Left lung (tissue), 10 donors: ENCODE measurements around the gene SAT2. TPM values are rescaled to one million over a fixed set of nuclear protein-coding genes. Genes with fewer than 3 reads are reported as not detected.
"Not testable (repeated sequence)": the region's sequence is repeated elsewhere in the genome, so short reads cannot be mapped to it uniquely, and the experiment has no call there.

Source experiments
- ATAC-seq: fragments of 200-7000 bp; cut with Tn5 transposase; one replicate; pipeline ENCODE4 v1.9.1; 2020; ENCODE audit warnings: moderate library complexity
- DNase-seq, 4 donors: peaks; one replicate each; pipeline ENCODE4 v3.0.0-alpha.2; 2013 to 2020
- H3K27ac ChIP-seq, 2 donors: fragments of 200-600 bp; sonication (generic) in 1 of 2; one replicate each; pipeline versions ENCODE4 v1.5.0 to v1.8.0; 2020 to 2021
- H3K27me3 ChIP-seq, 2 donors: fragments of 200-600 bp; sonication (generic) in 1 of 2; one replicate each; pipeline versions ENCODE4 v1.5.0 to v1.8.0; 2020 to 2021
- H3K36me3 ChIP-seq, 2 donors: fragments of 200-600 bp; sonication (generic) in 1 of 2; one replicate each; pipeline versions ENCODE4 v1.5.0 to v1.8.0; 2020 to 2021
- H3K4me1 ChIP-seq, 2 donors: fragments of 200-600 bp; one replicate each; pipeline ENCODE4 v1.8.0; 2021
- H3K4me3 ChIP-seq, 2 donors: fragments of 200-600 bp; sonication (generic) in 1 of 2; one replicate each; pipeline versions ENCODE4 v1.5.0 to v1.8.0; 2020 to 2021; ENCODE audit warnings: mild to moderate bottlenecking in 1 of 2
- H3K9me3 ChIP-seq, 2 donors: fragments of 200-600 bp; sonication (generic) in 1 of 2; one replicate each; pipeline versions ENCODE4 v1.5.0 to v1.8.0; 2020 to 2021
- CTCF ChIP-seq, 2 donors: fragments of 200-600 bp; sonication (generic) in 1 of 2; IDR thresholded peaks; one replicate each; pipeline versions ENCODE4 v1.5.0 to v1.8.0; 2021; ENCODE audit warnings: antibody characterized with exemption in 2 of 2
- intact Hi-C, 2 donors: fragments of 100-400 bp; cut with DNase I; formaldehyde crosslinking; loops; one replicate each; pipeline versions ENCODE4 v1.11.2 to v1.14.2; 2022
- polyA plus RNA-seq, 6 donors: library from polyadenylated mRNA; unstranded; fragments of 120-200 nt; gene quantifications; one replicate each; pipeline ENCODE4 v1.2.1, GENCODE V29; 2013; ENCODE audit not compliant: insufficient read length in 6 of 6
- total RNA-seq, 2 donors: library from RNA; stranded (reverse); fragmentation: NEBNext Ultra II Directional; extraction: Animal tissue kit (Norgen Biotek cat#: 25700); gene quantifications; one replicate each; pipeline ENCODE4 v1.2.1, GENCODE V29; 2021
- donor health status: DM: no; HTN: yes; CAD: no.
- donor health status: DM: no; HTN: no; CAD: no.

The SAT2 gene
- total and polyA plus RNA-seq, 8 donors = 59.8 to 95.9 (median 83.8) TPM

DNA sequence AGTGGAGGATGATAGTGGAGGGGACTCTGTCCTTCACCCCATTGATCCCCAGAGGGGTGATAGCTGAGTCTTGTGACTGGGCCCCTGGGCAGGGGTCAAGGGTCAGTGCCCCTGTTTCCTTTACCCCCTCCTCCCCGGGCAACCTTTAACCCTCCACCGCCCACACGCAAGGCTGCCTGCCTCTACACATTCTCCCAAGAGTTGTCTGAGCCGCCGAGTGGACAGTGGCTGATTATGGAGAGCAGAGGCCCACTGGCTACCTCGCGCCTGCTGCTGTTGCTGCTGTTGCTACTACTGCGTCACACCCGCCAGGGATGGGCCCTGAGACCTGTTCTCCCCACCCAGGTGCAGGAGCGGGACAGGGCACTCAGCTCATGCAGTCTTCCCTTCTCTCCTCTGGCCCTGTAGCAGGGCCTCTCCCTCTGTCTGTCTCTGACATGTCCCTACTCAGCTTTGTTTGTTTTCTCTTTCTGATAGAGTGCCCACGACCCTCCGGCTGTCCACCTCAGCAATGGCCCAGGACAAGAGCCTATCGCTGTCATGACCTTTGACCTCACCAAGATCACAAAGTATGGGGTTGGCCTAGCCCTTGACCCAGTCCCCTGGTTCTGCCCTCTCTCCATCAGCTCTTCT is 2.4 kb upstream of the SAT2 start, which contains the start of gene SHBG:
SHBG (plus strand) TSS at position 197 of the 633 bp plus-strand sequence; CDS start at position 235, 38 bp downstream.
- TF ChIP-seq CTCF (IDR thresholded peaks at IDR 0.05) = no peak
- DNase-seq (no peak), ATAC-seq (no peak)
- H3K9me3 ChIP-seq = no peaks in the 10 kb centered on the region
- H3K4me1 ChIP-seq = peaks cover 10 to 20% of the 10 kb centered on the region in 2 donors
- no peak within 1 kb of the TSS for H3K4me3 ChIP-seq
- no peaks in the 10 kb centered on the region for H3K27me3 ChIP-seq
- intact Hi-C loops = loop anchor here in 1 of 2 donors (10.0 kb wide), 1 partner anchor 55 kb away; the partner anchor contains the start of genes TP53 and WRAP53
- H3K27ac ChIP-seq = no peak within 1 kb of the TSS
- no peaks in the 10 kb centered on the region for H3K36me3 ChIP-seq

DNA sequence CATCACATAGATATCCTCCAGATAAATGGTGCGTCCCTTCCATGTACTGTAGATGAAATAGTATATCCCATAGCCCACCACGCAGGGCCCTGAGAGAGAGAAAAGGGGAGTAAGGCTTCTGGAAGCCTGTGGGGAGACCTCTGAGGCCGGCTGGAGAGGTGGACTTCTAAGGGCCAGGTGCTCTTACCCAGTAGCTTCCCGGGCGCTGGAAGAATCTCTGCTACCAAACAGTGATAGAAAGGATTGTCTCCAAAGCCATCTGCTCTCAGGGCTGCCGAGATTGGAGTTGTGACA is 718 bp downstream of the SAT2 start:
- no peaks in the 10 kb centered on the region for H3K36me3 ChIP-seq
- ATAC-seq (no peak), DNase-seq (no peak)
- TF ChIP-seq CTCF (IDR thresholded peaks at IDR 0.05) = no peak
- peak overlapping the region; percentile 62 to 69 for H3K4me3 ChIP-seq
- peaks cover 10 to 20% of the 10 kb centered on the region in 2 donors for H3K4me1 ChIP-seq
- H3K27me3 ChIP-seq = no peaks in the 10 kb centered on the region
- peak overlapping the region; percentile 83 to 85 for H3K27ac ChIP-seq
- intact Hi-C loops = no loop called here
- no peaks in the 10 kb centered on the region for H3K9me3 ChIP-seq

GRCh38 chr17:7626307-7626706 is 1.3 kb downstream of the SAT2 start:
- H3K9me3 ChIP-seq = no peaks in the 10 kb centered on the region
- H3K36me3 ChIP-seq = no peaks in the 10 kb centered on the region
- H3K27ac ChIP-seq = peak overlapping the region; percentile 83 to 85
- H3K27me3 ChIP-seq = no peaks in the 10 kb centered on the region
- ATAC-seq (peak; percentile 9), DNase-seq (peak in 2 of 4 donors; percentile 48 to 51)
- peaks cover 10 to 20% of the 10 kb centered on the region in 2 donors for H3K4me1 ChIP-seq
- TF ChIP-seq CTCF (IDR thresholded peaks at IDR 0.05) = no peak
- intact Hi-C loops = no loop called here
- H3K4me3 ChIP-seq = peak overlapping the region; percentile 62 to 69

GRCh38 chr17:7625749-7626148 is 1.9 kb downstream of the SAT2 start:
- H3K9me3 ChIP-seq, H3K36me3 ChIP-seq, H3K4me3 ChIP-seq, H3K27me3 ChIP-seq, intact Hi-C loops, H3K27ac ChIP-seq, ATAC-seq: not testable (repeated sequence)
- peak in 1 of 4 donors; percentile 24 for DNase-seq
- H3K4me1 ChIP-seq = peaks cover 10 to 20% of the 10 kb centered on the region in 2 donors

DNA sequence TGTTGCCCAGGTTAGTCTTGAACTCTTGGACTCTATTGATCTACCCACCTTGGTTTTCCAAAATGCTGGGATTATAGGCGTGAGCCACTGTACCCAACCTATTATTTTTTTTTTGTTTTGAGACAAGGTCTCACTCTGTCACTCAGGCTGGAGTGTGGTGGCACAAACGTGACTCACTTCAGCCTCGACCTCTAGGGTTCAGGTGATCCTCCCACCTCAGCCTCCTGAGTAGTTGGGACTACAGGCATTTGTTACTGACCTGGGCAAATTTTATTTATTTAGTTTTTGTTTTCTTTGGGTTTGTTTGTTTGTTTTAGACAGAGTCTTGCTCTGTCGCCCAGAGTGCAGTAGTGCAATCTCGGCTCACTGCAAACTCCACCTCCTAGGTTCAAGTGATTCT is 4.0 kb downstream of the SAT2 start:
- intact Hi-C loops = no loop called here
- TF ChIP-seq CTCF (IDR thresholded peaks at IDR 0.05) = no peak

GRCh38 chr17:7620835-7621234 is 6.8 kb downstream of the SAT2 start:
- peak in 1 of 4 donors; percentile 7 for DNase-seq
- Histone ChIP-seq H3K27ac (no peak overlapping the region), H3K36me3 (no peaks in the 10 kb centered on the region), H3K27me3 (no peaks in the 10 kb centered on the region), H3K4me1 (peaks cover 0 to 2% of the 10 kb centered on the region in 2 donors), H3K4me3 (no peak overlapping the region), H3K9me3 (no peaks in the 10 kb centered on the region)
- TF ChIP-seq CTCF (IDR thresholded peaks at IDR 0.05) = no peak
- ATAC-seq = no peak
- intact Hi-C loops = no loop called here

More for the DNA sequence above, 4.0 kb downstream of the SAT2 start:
- ATAC-seq (no peak), DNase-seq (no peak)
- H3K27me3 ChIP-seq = no peaks in the 10 kb centered on the region
- peaks cover 10 to 20% of the 10 kb centered on the region in 2 donors for H3K4me1 ChIP-seq
- no peaks in the 10 kb centered on the region for H3K36me3 ChIP-seq
- H3K9me3 ChIP-seq = no peaks in the 10 kb centered on the region
- H3K4me3 ChIP-seq = no peak overlapping the region
- no peak overlapping the region for H3K27ac ChIP-seq
